Tibial nerve (tissue), 3 donors: ENCODE data around the gene NEU2.

ENCODE experiments used
- CTCF ChIP-seq, 5 experiments: fragments of 200-600 bp in 3 of 5; fragments of 450-650 bp in 2 of 5; sonication (generic) in 3 of 5; IDR thresholded peaks; one replicate each; pipeline ENCODE4 v1.5.1; 2016 to 2019; ENCODE audit warnings: antibody characterized with exemption in 5 of 5, mild to moderate bottlenecking in 3 of 5, moderate library complexity in 2 of 5
- POLR2A ChIP-seq, 2 donors: fragments of 450-650 bp; IDR thresholded peaks; one replicate each; pipeline ENCODE4 v1.6.1; 2017; ENCODE audit warnings: antibody characterized with exemption in 2 of 2, mild to moderate bottlenecking in 2 of 2, moderate library complexity in 2 of 2

- TF ChIP-seq CTCF (IDR thresholded peaks at IDR 0.05) (no peak), POLR2A (IDR thresholded peaks at IDR 0.05) (no peak)
Observed at GRCh38 chr2:233063269-233063975, 30.9 kb downstream of the NEU2 start.
